Measurements from ENCODE around the gene IRF2. TPM values are rescaled to one million over a fixed set of nuclear protein-coding genes. Genes with fewer than 3 reads are reported as not detected.
A peak's percentile ranks its signal among the peaks of the same experiment; 100 is the strongest.

Gene IRF2
- total RNA-seq, 1 donor from 2014 or later = 53.3 TPM

GRCh38 chr4:184422378-184422777 lies 52.0 kb downstream of the IRF2 start:
- no peak for TF ChIP-seq CTCF (IDR thresholded peaks at IDR 0.05)
- no peaks in the 10 kb centered on the region for H3K9me3 ChIP-seq
- H3K27ac ChIP-seq = no peak overlapping the region
- DNase-seq (no peak), ATAC-seq (no peak)
- no peak overlapping the region for H3K4me3 ChIP-seq
- peaks cover 51% of the 10 kb centered on the region for H3K4me1 ChIP-seq
- intact Hi-C loops (cut with DNase I) = no loop called here
- H3K27me3 ChIP-seq (ENCODE audit: low read depth) = no peaks in the 10 kb centered on the region
- peaks cover 60% of the 10 kb centered on the region for H3K36me3 ChIP-seq

DNA sequence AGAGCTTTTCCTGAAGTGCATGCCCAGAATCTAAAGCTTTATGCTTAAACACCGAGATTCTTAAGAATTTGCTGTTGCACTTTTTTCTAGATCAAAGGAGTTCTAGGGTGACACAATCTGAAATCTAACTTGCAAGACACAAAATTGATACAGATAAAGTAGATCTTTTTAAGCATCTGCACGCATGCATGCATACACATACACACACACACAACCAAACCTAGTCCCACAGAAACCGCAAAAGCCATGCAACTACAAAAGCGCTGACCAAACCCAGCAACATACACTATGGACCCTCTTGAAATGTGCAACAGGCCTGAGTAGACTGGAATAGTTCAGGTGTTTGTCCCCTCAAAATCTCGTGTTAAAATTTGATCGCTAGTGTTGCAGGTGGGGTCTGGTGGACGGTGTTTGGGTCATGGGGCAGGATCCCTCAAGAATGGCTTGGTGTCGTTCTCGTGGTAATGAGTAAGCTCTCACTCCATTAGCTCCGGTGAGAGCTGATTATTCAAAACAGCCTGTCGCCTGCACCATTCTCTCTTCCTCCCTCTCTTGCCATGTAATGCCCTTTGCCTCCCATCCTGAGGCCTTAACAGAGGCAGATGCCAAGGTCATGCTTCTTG lies 52.7 kb downstream of the IRF2 start:
- ATAC-seq (no peak), DNase-seq (no peak)
- H3K36me3 ChIP-seq = peaks cover 55% of the 10 kb centered on the region
- H3K27me3 ChIP-seq (ENCODE audit: low read depth) = no peaks in the 10 kb centered on the region
- intact Hi-C loops (cut with DNase I) = no loop called here
- no peak overlapping the region for H3K4me3 ChIP-seq
- no peak for TF ChIP-seq CTCF (IDR thresholded peaks at IDR 0.05)
- H3K4me1 ChIP-seq = peaks cover 55% of the 10 kb centered on the region
- no peaks in the 10 kb centered on the region for H3K9me3 ChIP-seq
- no peak overlapping the region for H3K27ac ChIP-seq

- Histone ChIP-seq H3K27ac (no peak overlapping the region), H3K4me1 (peaks cover 61% of the 10 kb centered on the region), H3K27me3 (ENCODE audit: low read depth) (no peaks in the 10 kb centered on the region), H3K36me3 (peaks cover 53% of the 10 kb centered on the region), H3K9me3 (no peaks in the 10 kb centered on the region), H3K4me3 (no peak overlapping the region)
- ATAC-seq (peak in 1 of 2 donors; percentile 34), DNase-seq (no peak)
- intact Hi-C loops (cut with DNase I) = no loop called here
- no peak for TF ChIP-seq CTCF (IDR thresholded peaks at IDR 0.05)
Measured at GRCh38 chr4:184420881-184421416, 53.4 kb downstream of the IRF2 start.

DNA sequence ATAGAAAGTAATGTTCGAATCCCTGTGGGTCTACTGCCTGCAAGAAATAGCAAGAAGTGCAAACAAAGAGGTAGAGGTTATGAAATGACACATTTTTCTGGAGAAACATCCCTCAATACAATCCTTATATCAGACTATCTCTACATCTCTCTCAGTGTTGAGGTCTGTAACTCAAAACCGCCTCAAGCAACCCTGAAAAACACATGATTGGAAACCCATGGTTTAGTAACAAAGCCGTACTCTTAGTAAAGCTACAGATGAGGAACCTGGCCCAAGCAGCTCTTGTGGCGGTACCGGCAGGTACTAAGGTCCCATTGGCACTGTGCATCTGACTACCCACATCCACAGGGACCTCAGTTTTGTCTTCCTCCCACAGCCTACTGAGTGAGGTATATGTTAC lies 53.9 kb downstream of the IRF2 start:
- no peak overlapping the region for H3K4me3 ChIP-seq
- no peak for TF ChIP-seq CTCF (IDR thresholded peaks at IDR 0.05)
- H3K27ac ChIP-seq = no peak overlapping the region
- intact Hi-C loops (cut with DNase I) = no loop called here
- DNase-seq = no peak
- peaks cover 53% of the 10 kb centered on the region for H3K36me3 ChIP-seq
- H3K4me1 ChIP-seq = peaks cover 57% of the 10 kb centered on the region
- no peaks in the 10 kb centered on the region for H3K9me3 ChIP-seq
- H3K27me3 ChIP-seq (ENCODE audit: low read depth) = no peaks in the 10 kb centered on the region
- no peak for ATAC-seq

DNA sequence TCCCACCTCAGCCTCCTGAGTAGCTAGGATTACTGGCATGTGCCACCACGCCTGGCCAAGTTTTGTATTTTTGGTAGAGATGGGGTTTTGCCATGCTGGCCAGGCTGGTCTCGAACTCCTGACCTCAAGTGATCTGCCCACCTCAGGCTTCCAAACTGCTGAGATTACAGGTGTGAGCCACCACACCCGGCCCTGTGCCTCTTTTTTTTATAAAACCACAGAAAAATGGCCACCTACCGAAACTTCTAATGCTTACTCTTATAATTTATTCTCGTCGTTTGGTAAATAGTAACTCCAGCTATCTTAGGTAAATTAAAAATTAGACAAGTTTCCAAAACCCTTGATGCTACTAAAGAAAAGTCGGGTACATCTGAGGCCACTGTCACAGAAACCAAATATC lies 54.4 kb downstream of the IRF2 start:
- no peaks in the 10 kb centered on the region for H3K27me3 ChIP-seq (ENCODE audit: low read depth)
- no peak for DNase-seq
- H3K4me3 ChIP-seq = no peak overlapping the region
- peaks cover 53% of the 10 kb centered on the region for H3K36me3 ChIP-seq
- intact Hi-C loops (cut with DNase I) = no loop called here
- H3K27ac ChIP-seq = no peak overlapping the region
- TF ChIP-seq CTCF (IDR thresholded peaks at IDR 0.05) = no peak
- no peak for ATAC-seq
- H3K4me1 ChIP-seq = peaks cover 53% of the 10 kb centered on the region
- H3K9me3 ChIP-seq = no peaks in the 10 kb centered on the region
